Heart right ventricle (tissue), 16 donors: ENCODE results near the gene MACROD2. TPM values are rescaled to one million over a fixed set of nuclear protein-coding genes. Genes with fewer than 3 reads are reported as not detected.

Experiments used
- ATAC-seq, 8 donors: fragments of 200-7000 bp; cut with Tn5 transposase; one replicate each; pipeline ENCODE4 v1.9.1; 2020; ENCODE audit warnings: mild to moderate bottlenecking in 8 of 8, moderate library complexity in 8 of 8, moderate number of reproducible peaks in 1 of 8
- DNase-seq, 2 donors: peaks; one replicate each; pipeline ENCODE4 v3.0.0-alpha.2; 2020
- H3K27ac ChIP-seq, 10 donors: fragments of 200-600 bp; sonication (generic) in 2 of 10; one replicate each; pipeline versions ENCODE4 v1.5.0 to v1.8.0; 2020 to 2022; ENCODE audit warnings: mild to moderate bottlenecking in 3 of 10
- H3K27me3 ChIP-seq, 7 donors: fragments of 200-600 bp; one replicate each; pipeline ENCODE4 v1.8.0; 2021 to 2022; ENCODE audit warnings: mild to moderate bottlenecking in 2 of 7
- H3K36me3 ChIP-seq, 9 donors: fragments of 200-600 bp; sonication (generic) in 1 of 9; one replicate each; pipeline versions ENCODE4 v1.5.0 to v1.8.0; 2020 to 2022; ENCODE audit warnings: mild to moderate bottlenecking in 2 of 9
- H3K4me1 ChIP-seq, 9 donors: fragments of 200-600 bp; sonication (generic) in 1 of 9; one replicate each; pipeline versions ENCODE4 v1.5.0 to v1.8.0; 2020 to 2022; ENCODE audit warnings: mild to moderate bottlenecking in 4 of 9
- H3K4me3 ChIP-seq, 10 donors: fragments of 200-600 bp; sonication (generic) in 2 of 10; one replicate each; pipeline versions ENCODE4 v1.5.0 to v1.8.0; 2020 to 2022; ENCODE audit warnings: mild to moderate bottlenecking in 7 of 10, moderate library complexity in 2 of 10
- H3K9me3 ChIP-seq, 11 donors: fragments of 200-600 bp in 10 of 11; sonication (generic) in 2 of 11; one replicate each; pipeline versions ENCODE4 v1.5.0 to v1.8.0; 2013 to 2022; ENCODE audit warnings: mild to moderate bottlenecking in 2 of 11, control low read depth in 1 of 11, moderate library complexity in 1 of 11
- WGBS, 2 donors: extraction: QIAGEN DNeasy Blood & Tissue Kit; methylation state at CpG; one replicate each; pipeline ENCODE4 v1.1.7; 2013; ENCODE audit warnings: inconsistent platforms in 1 of 2; 5-methylcytosine and 5-hydroxymethylcytosine counted together
- intact Hi-C, 10 donors: fragments of 100-400 bp; cut with DNase I; formaldehyde crosslinking; loops; one replicate each; pipeline versions ENCODE4 v1.11.1 to v1.14.2; 2022
- polyA plus RNA-seq, 2 donors: library from polyadenylated mRNA; stranded (reverse); fragments of 200-250 nt; gene quantifications; one replicate each; pipeline ENCODE4 v1.2.3, GENCODE V29; 2013
- total RNA-seq, 10 donors: library from RNA; stranded (reverse); fragmentation: NEBNext Ultra II Directional in 3 of 10; extraction: Animal tissue kit (Norgen Biotek cat#: 25700) in 3 of 10; gene quantifications; one replicate each; pipeline versions ENCODE4 v1.2.1 to v1.2.4, GENCODE V29; 2021 to 2023
- TF ChIP-seq, protein P1 (sequence below), 9 donors: fragments of 200-600 bp; sonication (generic) in 2 of 9; IDR thresholded peaks; one replicate each; pipeline versions ENCODE4 v1.5.0 to v1.8.0; 2021 to 2022; ENCODE audit warnings: antibody characterized with exemption in 9 of 9, mild to moderate bottlenecking in 5 of 9, moderate library complexity in 1 of 9
- donor health status: Arrhythmogenic right ventricular cardiomyopathy.
- donor health status: ischemic (EF 13 %, LVEDD 7.1; RV severe dilation, severe dysfunction).
- donor health status: healthy with polysubstance abuse.
- donor health status: DM: no; HTN: yes; CAD: no.
- donor health status: DM: no; HTN: no; CAD: no.
- donor health status: ischemic (EF 25% LVEDD 6.9; RV normal size, moderate dysfunction).
- donor health status: ischemic (EF 25% LVEDD 5.7; RV mildly dilated, moderate dysfunction).
- donor health status: healthy.
- donor health status: DM: yes; HTN: yes; CAD: no.
- donor health status: Ischemic cardiomyopathy.
- donor health status: ischemic (EF 35%, LVEDD 5.7; RV mildly dilated, moderate dysfunction).
- donor health status: nonischemic (EF 11% LVEDD 7.7; RV severe dilation, severe dysfunction).
- donor health status: DM: yes; HTN: yes; CAD: no.
- donor health status: PGD.
- donor health status: ischemic (EF 29% LVEDD 5.4; RV normal size, mild dysfunction).
- donor health status: nonischemic (EF 23%, LVEDD 6.1; RV moderate dilation, normal function).

MACROD2 gene
- total and polyA plus RNA-seq, 12 donors, result 0.28 to 6.4 (median 4.1) TPM

- no peaks in the 10 kb centered on the region for H3K27me3 ChIP-seq
- 67 to 81% methylated on average over 1 of the region's 1 CpG for whole genome bisulfite sequencing, 2 donors
- no peak overlapping the region for H3K4me3 ChIP-seq
- intact Hi-C loops, result no loop called here
- H3K27ac ChIP-seq, result no peak overlapping the region
- no peaks in the 10 kb centered on the region for H3K36me3 ChIP-seq
- ATAC-seq, result no peak
- peaks cover 0 to 4% (median 0%) of the 10 kb centered on the region in 11 donors for H3K9me3 ChIP-seq
- no peak for DNase-seq
- no peaks in the 10 kb centered on the region for H3K4me1 ChIP-seq
- TF ChIP-seq, protein P1, sequence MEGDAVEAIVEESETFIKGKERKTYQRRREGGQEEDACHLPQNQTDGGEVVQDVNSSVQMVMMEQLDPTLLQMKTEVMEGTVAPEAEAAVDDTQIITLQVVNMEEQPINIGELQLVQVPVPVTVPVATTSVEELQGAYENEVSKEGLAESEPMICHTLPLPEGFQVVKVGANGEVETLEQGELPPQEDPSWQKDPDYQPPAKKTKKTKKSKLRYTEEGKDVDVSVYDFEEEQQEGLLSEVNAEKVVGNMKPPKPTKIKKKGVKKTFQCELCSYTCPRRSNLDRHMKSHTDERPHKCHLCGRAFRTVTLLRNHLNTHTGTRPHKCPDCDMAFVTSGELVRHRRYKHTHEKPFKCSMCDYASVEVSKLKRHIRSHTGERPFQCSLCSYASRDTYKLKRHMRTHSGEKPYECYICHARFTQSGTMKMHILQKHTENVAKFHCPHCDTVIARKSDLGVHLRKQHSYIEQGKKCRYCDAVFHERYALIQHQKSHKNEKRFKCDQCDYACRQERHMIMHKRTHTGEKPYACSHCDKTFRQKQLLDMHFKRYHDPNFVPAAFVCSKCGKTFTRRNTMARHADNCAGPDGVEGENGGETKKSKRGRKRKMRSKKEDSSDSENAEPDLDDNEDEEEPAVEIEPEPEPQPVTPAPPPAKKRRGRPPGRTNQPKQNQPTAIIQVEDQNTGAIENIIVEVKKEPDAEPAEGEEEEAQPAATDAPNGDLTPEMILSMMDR (IDR thresholded peaks at IDR 0.05), result no peak
These were observed 902.3 kb downstream of the MACROD2 start for GRCh38 chr20:14897608-14898007.

DNA sequence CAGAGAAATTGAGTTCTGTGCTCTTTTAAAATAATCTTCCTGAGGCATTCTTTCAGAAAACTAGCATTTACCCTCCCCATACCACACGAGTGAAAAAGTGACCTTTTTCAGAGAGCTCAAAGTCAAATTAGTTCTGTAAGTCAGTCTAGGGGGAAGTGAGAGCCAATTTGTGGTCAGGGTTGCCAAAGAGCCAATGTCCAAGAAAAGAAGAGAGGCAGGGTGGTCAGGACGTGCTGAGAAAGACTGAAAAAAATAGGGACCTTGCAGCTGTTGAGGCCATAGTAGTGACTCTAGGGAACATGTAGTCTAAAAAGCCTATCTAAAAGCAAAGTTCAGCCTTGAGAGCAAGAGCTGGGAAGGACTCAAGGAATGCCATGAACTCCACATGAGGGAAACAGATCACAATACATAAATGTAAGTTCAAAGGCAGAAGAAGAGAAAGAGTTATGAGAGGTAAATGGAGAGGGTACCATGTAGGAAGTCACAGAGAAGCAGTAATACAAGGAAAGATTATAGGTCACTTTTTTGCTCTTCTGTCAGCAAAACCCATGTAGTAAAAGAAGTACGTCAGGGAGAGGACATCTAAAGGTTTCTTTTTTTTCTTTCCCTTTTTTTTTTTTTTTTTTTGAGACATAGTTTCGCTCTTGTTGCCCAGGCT is 907.2 kb downstream of the MACROD2 start:
- DNase-seq, result no peak
- peaks cover 0 to 3% (median 0%) of the 10 kb centered on the region in 11 donors for H3K9me3 ChIP-seq
- H3K36me3 ChIP-seq, result no peaks in the 10 kb centered on the region
- no peaks in the 10 kb centered on the region for H3K27me3 ChIP-seq
- no peak for ATAC-seq
- H3K4me3 ChIP-seq, result no peak overlapping the region
- H3K4me1 ChIP-seq, result no peaks in the 10 kb centered on the region
- intact Hi-C loops, result no loop called here
- no peak overlapping the region for H3K27ac ChIP-seq
- TF ChIP-seq, protein P1 (IDR thresholded peaks at IDR 0.05), result no peak
- 57 to 75% methylated on average over 4 of the region's 4 CpGs for WGBS, 2 donors

- no peak overlapping the region for H3K4me3 ChIP-seq
- no peaks in the 10 kb centered on the region for H3K4me1 ChIP-seq
- H3K9me3 ChIP-seq, result no peaks in the 10 kb centered on the region
- no peak overlapping the region for H3K27ac ChIP-seq
- no peaks in the 10 kb centered on the region for H3K36me3 ChIP-seq
- DNase-seq (no peak), ATAC-seq (no peak)
- H3K27me3 ChIP-seq, result no peaks in the 10 kb centered on the region
- TF ChIP-seq, protein P1 (IDR thresholded peaks at IDR 0.05), result no peak
- whole genome bisulfite sequencing, 2 donors, result 76 to 87% methylated on average over 2 of the region's 2 CpGs
- intact Hi-C loops, result no loop called here
These were observed 911.7 kb downstream of the MACROD2 start for GRCh38 chr20:14906908-14907434.

DNA sequence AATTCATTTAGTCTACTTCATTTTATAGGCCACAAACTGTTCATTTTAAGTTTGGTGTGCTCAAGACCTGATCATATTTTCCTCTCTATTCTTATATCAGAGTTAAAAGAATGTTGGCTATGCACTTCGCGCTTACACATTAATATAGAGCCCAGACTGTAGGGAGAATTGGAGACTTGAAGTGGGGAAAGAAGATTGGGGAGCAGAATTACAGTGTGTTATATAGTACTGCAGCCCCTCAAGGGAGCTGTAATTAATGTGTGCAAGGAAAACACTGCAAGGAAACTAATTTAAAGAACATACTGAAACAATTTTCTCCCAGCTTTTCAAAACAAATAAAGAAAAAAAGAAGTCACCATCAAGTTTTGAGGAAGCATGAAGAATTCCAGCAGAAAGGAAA is 914.8 kb downstream of the MACROD2 start:
- H3K27me3 ChIP-seq, result no peaks in the 10 kb centered on the region
- DNase-seq, result no peak
- intact Hi-C loops, result no loop called here
- 81 to 85% methylated on average over 2 of the region's 2 CpGs for WGBS, 2 donors
- TF ChIP-seq, protein P1 (IDR thresholded peaks at IDR 0.05), result no peak
- H3K36me3 ChIP-seq, result no peaks in the 10 kb centered on the region
- no peak overlapping the region for H3K4me3 ChIP-seq
- H3K4me1 ChIP-seq, result no peaks in the 10 kb centered on the region
- H3K27ac ChIP-seq, result no peak overlapping the region
- no peaks in the 10 kb centered on the region for H3K9me3 ChIP-seq
- no peak for ATAC-seq
